ENCODE data around the gene ALDH1A1.

GRCh38 chr9:72897069-72897649 is 55.7 kb downstream of the ALDH1A1 start:
- TF ChIP-seq GATA2 (IDR thresholded peaks at IDR 0.05; ENCODE audit: low read depth, low read length) (no peak), GATA3 (IDR thresholded peaks at IDR 0.05; ENCODE audit: low read depth, low read length) (no peak)

Measured in SH-SY5Y (cell line).